Ishikawa (cell line): ENCODE data around the gene APOBEC3A.

ENCODE experiments used
- CEBPB ChIP-seq: IDR thresholded peaks from 2 replicates; pipeline ENCODE4 v1.6.1; 2012
- CREB1 ChIP-seq: IDR thresholded peaks from 2 replicates; pipeline ENCODE4 v1.6.1; 2012; ENCODE audit warnings: low read depth
- EGR1 ChIP-seq: IDR thresholded peaks from 2 replicates; pipeline ENCODE4 v1.6.1; 2012
- EP300 ChIP-seq: IDR thresholded peaks from 2 replicates; pipeline ENCODE4 v1.6.1; 2012; ENCODE audit warnings: borderline replicate concordance
- MAX ChIP-seq: IDR thresholded peaks from 2 replicates; pipeline ENCODE4 v1.6.1; 2012
- NFIC ChIP-seq: IDR thresholded peaks from 2 replicates; pipeline ENCODE4 v1.6.1; 2012
- RAD21 ChIP-seq: IDR thresholded peaks from 2 replicates; pipeline ENCODE4 v1.6.1; 2012; ENCODE audit warnings: low read depth
- REST ChIP-seq: IDR thresholded peaks from 2 replicates; pipeline ENCODE4 v1.6.1; 2012; ENCODE audit warnings: low read depth, mild to moderate bottlenecking
- TAF1 ChIP-seq: IDR thresholded peaks from 2 replicates; pipeline ENCODE4 v1.6.1; 2012; ENCODE audit warnings: low read depth, mild to moderate bottlenecking
- TCF12 ChIP-seq: IDR thresholded peaks from 2 replicates; pipeline ENCODE4 v1.6.1; 2012; ENCODE audit warnings: low read depth
- USF1 ChIP-seq: IDR thresholded peaks from 2 replicates; pipeline ENCODE4 v1.6.1; 2012
- YY1 ChIP-seq: IDR thresholded peaks from 2 replicates; pipeline ENCODE4 v1.6.1; 2012; ENCODE audit warnings: low read depth
- ZBTB7A ChIP-seq: IDR thresholded peaks from 2 replicates; pipeline ENCODE4 v1.6.1; 2012; ENCODE audit warnings: low read depth

GRCh38 chr22:38971202-38971601, 13.8 kb downstream of the APOBEC3A start:
- TF ChIP-seq EP300, result no peak
- TF ChIP-seq EGR1, result no peak
- no peak for TF ChIP-seq YY1
- no peak for TF ChIP-seq RAD21
- no peak for TF ChIP-seq TCF12
- TF ChIP-seq REST, result no peak
- TF ChIP-seq CREB1, result no peak
- TF ChIP-seq NFIC, result no peak
- TF ChIP-seq TAF1, result no peak
- no peak for TF ChIP-seq CEBPB
- no peak for TF ChIP-seq MAX
- no peak for TF ChIP-seq USF1
- TF ChIP-seq ZBTB7A, result no peak
